ENCODE measurements around the gene DOCK3.

DOCK3 gene

GRCh38 chr3:50639055-50639494 lies 35.7 kb upstream of the DOCK3 start:
- TF ChIP-seq CTCF (conservative IDR thresholded peaks at IDR 0.05; ENCODE audit: low read depth, low read length), result no peak
- H3K4me3 ChIP-seq (ENCODE audit: low read length), result no peak overlapping the region
- DNase-seq (ENCODE audit: low read depth), result no peak

GRCh38 chr3:50642382-50642781 lies 32.3 kb upstream of the DOCK3 start:
- H3K4me3 ChIP-seq (ENCODE audit: low read length), result no peak overlapping the region
- no peak for DNase-seq (ENCODE audit: low read depth)
- no peak for TF ChIP-seq CTCF (conservative IDR thresholded peaks at IDR 0.05; ENCODE audit: low read depth, low read length)

- no peak for DNase-seq (ENCODE audit: low read depth)
- no peak for TF ChIP-seq CTCF (conservative IDR thresholded peaks at IDR 0.05; ENCODE audit: low read depth, low read length)
- no peak overlapping the region for H3K4me3 ChIP-seq (ENCODE audit: low read length)
These were observed 30.2 kb upstream of the DOCK3 start for GRCh38 chr3:50644561-50644960.

GRCh38 chr3:50645378-50645777 lies 29.3 kb upstream of the DOCK3 start:
- no peak for DNase-seq (ENCODE audit: low read depth)
- no peak overlapping the region for H3K4me3 ChIP-seq (ENCODE audit: low read length)
- TF ChIP-seq CTCF (conservative IDR thresholded peaks at IDR 0.05; ENCODE audit: low read depth, low read length), result no peak

GRCh38 chr3:50648313-50648712 lies 26.4 kb upstream of the DOCK3 start:
- no peak overlapping the region for H3K4me3 ChIP-seq (ENCODE audit: low read length)
- DNase-seq (ENCODE audit: low read depth), result no peak
- no peak for TF ChIP-seq CTCF (conservative IDR thresholded peaks at IDR 0.05; ENCODE audit: low read depth, low read length)

GRCh38 chr3:50648944-50649343 lies 25.8 kb upstream of the DOCK3 start:
- H3K4me3 ChIP-seq (ENCODE audit: low read length), result no peak overlapping the region
- no peak for TF ChIP-seq CTCF (conservative IDR thresholded peaks at IDR 0.05; ENCODE audit: low read depth, low read length)
- DNase-seq (ENCODE audit: low read depth), result no peak

GRCh38 chr3:50649451-50649931 lies 25.2 kb upstream of the DOCK3 start:
- no peak for DNase-seq (ENCODE audit: low read depth)
- H3K4me3 ChIP-seq (ENCODE audit: low read length), result no peak overlapping the region
- no peak for TF ChIP-seq CTCF (conservative IDR thresholded peaks at IDR 0.05; ENCODE audit: low read depth, low read length)
